Hepatocyte (in vitro differentiated cells): ENCODE data around the gene GPR55.

Source experiments
- CTCF ChIP-seq: fragments of 200-600 bp; sonication (generic); IDR thresholded peaks from 2 replicates; pipeline ENCODE4 v1.5.1; 2016; ENCODE audit warnings: antibody characterized with exemption, mild to moderate bottlenecking; ENCODE audit not compliant: poor library complexity
- EZH2 ChIP-seq: fragments of 200-600 bp; sonication (generic); IDR thresholded peaks from 2 replicates; pipeline ENCODE4 v1.6.1; 2016; ENCODE audit warnings: antibody characterized with exemption, mild to moderate bottlenecking, borderline replicate concordance
- EZH2phosphoT487 ChIP-seq: fragments of 200-600 bp; sonication (generic); IDR thresholded peaks from one replicate; pipeline ENCODE4 v1.6.1; 2018; ENCODE audit warnings: antibody characterized with exemption, mild to moderate bottlenecking, low read depth, moderate library complexity; ENCODE audit not compliant: unreplicated experiment, severe bottlenecking

- TF ChIP-seq CTCF (no peak), EZH2 (no peak), EZH2phosphoT487 (no peak)
Observed at GRCh38 chr2:230908595-230909191, 16.3 kb downstream of the GPR55 start.
